Measurements from ENCODE around the gene PSKH1.

Gene PSKH1

GRCh38 chr16:67873435-67874370 lies 19.4 kb upstream of the PSKH1 start:
- Histone ChIP-seq H3K27me3 (ENCODE audit: insufficient read depth, low read length, poor library complexity, severe bottlenecking) (no peaks in the 10 kb centered on the region), H3K4me1 (ENCODE audit: insufficient read depth, low read length, poor library complexity, severe bottlenecking) (peaks cover 23% of the 10 kb centered on the region), H4K20me1 (ENCODE audit: insufficient read depth, low read length, poor library complexity, severe bottlenecking) (peaks cover 35% of the 10 kb centered on the region), H3F3A (ENCODE audit: low read depth) (no peaks in the 10 kb centered on the region), H3K4me3 (ENCODE audit: low read length, poor library complexity, severe bottlenecking) (peak overlapping the region; percentile 98), H3K79me2 (ENCODE audit: insufficient read depth, low read length) (peaks cover 47% of the 10 kb centered on the region), H3K36me3 (ENCODE audit: insufficient read depth, low read length) (peaks cover 53% of the 10 kb centered on the region; the same call in 1 of the 2 replicates), H3K9ac (ENCODE audit: low read depth, low read length, poor library complexity, severe bottlenecking) (peak overlapping the region; percentile 92), H3K4me2 (ENCODE audit: low read depth, low read length, poor library complexity, severe bottlenecking) (peak overlapping the region; percentile 91), H2AFZ (ENCODE audit: low read length) (peak overlapping the region; percentile 90), H3K9me3 (ENCODE audit: insufficient read depth, low read depth, low read length) (no peaks in the 10 kb centered on the region), H3K9me2 (replicated peaks; ENCODE audit: low read depth, low read length) (no peaks in the 10 kb centered on the region)
- TF ChIP-seq EZH2phosphoT487 (IDR thresholded peaks at IDR 0.05; ENCODE audit: borderline replicate concordance) (no peak), CTCF (conservative IDR thresholded peaks at IDR 0.05; ENCODE audit: low read length) (no peak)

GRCh38 chr16:67874372-67874771 lies 18.7 kb upstream of the PSKH1 start:
- Histone ChIP-seq H3K4me2 (ENCODE audit: low read depth, low read length, poor library complexity, severe bottlenecking) (peak overlapping the region; percentile 91), H3K9me3 (ENCODE audit: insufficient read depth, low read depth, low read length) (no peaks in the 10 kb centered on the region), H3K9me2 (replicated peaks; ENCODE audit: low read depth, low read length) (no peaks in the 10 kb centered on the region), H3K9ac (ENCODE audit: low read depth, low read length, poor library complexity, severe bottlenecking) (peak overlapping the region; percentile 92), H4K20me1 (ENCODE audit: insufficient read depth, low read length, poor library complexity, severe bottlenecking) (peaks cover 35% of the 10 kb centered on the region), H3K4me3 (ENCODE audit: low read length, poor library complexity, severe bottlenecking) (peak overlapping the region; percentile 98), H3F3A (ENCODE audit: low read depth) (no peaks in the 10 kb centered on the region), H2AFZ (ENCODE audit: low read length) (no peak overlapping the region), H3K36me3 (ENCODE audit: insufficient read depth, low read length) (peaks cover 53% of the 10 kb centered on the region; the same call in 1 of the 2 replicates), H3K27me3 (ENCODE audit: insufficient read depth, low read length, poor library complexity, severe bottlenecking) (no peaks in the 10 kb centered on the region), H3K79me2 (ENCODE audit: insufficient read depth, low read length) (peaks cover 47% of the 10 kb centered on the region), H3K4me1 (ENCODE audit: insufficient read depth, low read length, poor library complexity, severe bottlenecking) (peaks cover 23% of the 10 kb centered on the region)
- TF ChIP-seq CTCF (conservative IDR thresholded peaks at IDR 0.05; ENCODE audit: low read length) (no peak), EZH2phosphoT487 (IDR thresholded peaks at IDR 0.05; ENCODE audit: borderline replicate concordance) (no peak)

- Histone ChIP-seq H3K27me3 (ENCODE audit: insufficient read depth, low read length, poor library complexity, severe bottlenecking) (no peaks in the 10 kb centered on the region), H3K9me2 (replicated peaks; ENCODE audit: low read depth, low read length) (no peaks in the 10 kb centered on the region), H3K4me3 (ENCODE audit: low read length, poor library complexity, severe bottlenecking) (no peak overlapping the region), H3K36me3 (ENCODE audit: insufficient read depth, low read length) (peaks cover 56% of the 10 kb centered on the region; the same call in 1 of the 2 replicates), H3K4me2 (ENCODE audit: low read depth, low read length, poor library complexity, severe bottlenecking) (peak overlapping the region; percentile 91), H3K9ac (ENCODE audit: low read depth, low read length, poor library complexity, severe bottlenecking) (no peak overlapping the region), H3K9me3 (ENCODE audit: insufficient read depth, low read depth, low read length) (no peaks in the 10 kb centered on the region), H4K20me1 (ENCODE audit: insufficient read depth, low read length, poor library complexity, severe bottlenecking) (peaks cover 35% of the 10 kb centered on the region), H3K79me2 (ENCODE audit: insufficient read depth, low read length) (peaks cover 47% of the 10 kb centered on the region), H3F3A (ENCODE audit: low read depth) (no peaks in the 10 kb centered on the region), H3K4me1 (ENCODE audit: insufficient read depth, low read length, poor library complexity, severe bottlenecking) (peaks cover 23% of the 10 kb centered on the region), H2AFZ (ENCODE audit: low read length) (no peak overlapping the region)
- TF ChIP-seq CTCF (conservative IDR thresholded peaks at IDR 0.05; ENCODE audit: low read length) = no peak
- TF ChIP-seq EZH2phosphoT487 (IDR thresholded peaks at IDR 0.05; ENCODE audit: borderline replicate concordance) = no peak
Measured at GRCh38 chr16:67877064-67877463, 16.0 kb upstream of the PSKH1 start.

All from Loucy (cell line).